Measurements from ENCODE around the gene SF1. TPM values are rescaled to one million over a fixed set of nuclear protein-coding genes. Genes with fewer than 3 reads are reported as not detected.

Gene SF1
- total and polyA plus RNA-seq, 9 of the 15 experiments (the other 6 are each of a cell fraction or from before 2014, with no cell fraction given): 13.1 to 334 (median 111) TPM

GRCh38 chr11:64743591-64744543, 34.5 kb downstream of the SF1 start, which contains the start of gene RASGRP2 (continued):
- peak; percentile 45; the same call in 1 of the 2 replicates for TF ChIP-seq SIN3B (IDR thresholded peaks at IDR 0.05; ENCODE audit: low read depth)
- peak; percentile 41 for TF ChIP-seq CXXC5 (CRISPR knock-in tag; IDR thresholded peaks at IDR 0.05)
- peak; percentile 46 for TF ChIP-seq ETS1 (conservative IDR thresholded peaks at IDR 0.05; ENCODE audit: control insufficient read depth, low read depth, low read length)
- TF ChIP-seq RBM25 (IDR thresholded peaks at IDR 0.05; ENCODE audit: low read depth, low read length, severe bottlenecking): peak; percentile 88
- TF ChIP-seq SRSF9 (IDR thresholded peaks at IDR 0.05; ENCODE audit: borderline replicate concordance, low read depth, low read length): no peak
- TF ChIP-seq THRAP3 (IDR thresholded peaks at IDR 0.05; ENCODE audit: borderline replicate concordance): no peak
- TF ChIP-seq ESRRB (CRISPR knock-in tag; IDR thresholded peaks at IDR 0.05; ENCODE audit: borderline replicate concordance): no peak
- TF ChIP-seq NFXL1 (CRISPR knock-in tag; IDR thresholded peaks at IDR 0.05): no peak
- peak; percentile 34; the same call in 1 of the 2 replicates for TF ChIP-seq CC2D1A (IDR thresholded peaks at IDR 0.05)
- TF ChIP-seq CBX3 (IDR thresholded peaks at IDR 0.05; ENCODE audit: borderline replicate concordance in 1 of 2, low read length in 2 of 2): 0 out of 3 replicates have a peak, but pooled peaks of 1 of the 2 experiments have one; percentile 25
- TF ChIP-seq GABPA (tag; conservative IDR thresholded peaks at IDR 0.05; ENCODE audit: low read depth): no peak
- TF ChIP-seq ZNF133 (CRISPR knock-in tag; IDR thresholded peaks at IDR 0.05): no peak
- TF ChIP-seq ZNF445 (CRISPR knock-in tag; IDR thresholded peaks at IDR 0.05; ENCODE audit: low read depth): no peak
- TF ChIP-seq MECOM (CRISPR knock-in tag; IDR thresholded peaks at IDR 0.05): no peak
- no peak for TF ChIP-seq SREBF2 (CRISPR knock-in tag; IDR thresholded peaks at IDR 0.05)
- TF ChIP-seq ZNF24 (IDR thresholded peaks at IDR 0.05): no peak
- no peak for TF ChIP-seq ELF2 (CRISPR knock-in tag; IDR thresholded peaks at IDR 0.05)
- TF ChIP-seq NR2C1 (IDR thresholded peaks at IDR 0.05): peak; percentile 54; the same call in 1 of the 2 replicates
- peak; percentile 72 for TF ChIP-seq NR2C1 (tag; IDR thresholded peaks at IDR 0.05)
- peak; percentile 38; the same call in 1 of the 2 replicates for TF ChIP-seq TFAP4 (CRISPR knock-in tag; IDR thresholded peaks at IDR 0.05; ENCODE audit: borderline replicate concordance)
- TF ChIP-seq ZNF124 (CRISPR knock-in tag; IDR thresholded peaks at IDR 0.05): no peak
- no peak for TF ChIP-seq ZNF280A (IDR thresholded peaks at IDR 0.05; ENCODE audit: low read depth, partially characterized antibody)
- TF ChIP-seq POLR2G (IDR thresholded peaks at IDR 0.05; ENCODE audit: low read depth, low read length): peak; percentile 61

Measured in K562 (cell line).